Endothelial cell of umbilical vein (primary cell): ENCODE results near the gene HSPG2. TPM values are rescaled to one million over a fixed set of nuclear protein-coding genes. Genes with fewer than 3 reads are reported as not detected.

Experiments
- BruUV-seq: library from RNA; stranded (reverse); fragments of 400-500 nt; replicated peaks from 2 replicates; lab custom pipeline; 2021; lab: Mats Ljungman, UMichigan
- CTCF ChIA-PET: fragments of 300-600, 350-600 bp; sonication (Branson Sonifier 250); formaldehyde crosslinking; loops from one replicate; lab custom pipeline; 2021; ENCODE audit warnings: antibody characterized with exemption, inconsistent platforms; lab: Charles Lee
- POLR2A ChIA-PET: fragments of 300-600, 350-600 bp; sonication (Branson Sonifier 250); formaldehyde crosslinking; loops from one replicate; lab custom pipeline; 2021; ENCODE audit warnings: antibody characterized with exemption, inconsistent platforms; lab: Charles Lee
- DNase-seq: peaks from one replicate; pipeline ENCODE4 v3.0.0-alpha.2; 2011; ENCODE audit warnings: low read depth, low spot score
- FAIRE-seq: peaks from 2 replicates; lab custom pipeline; 2011; peaks lifted over from hg19 to GRCh38; lab: Jason Lieb, UNC
- H2AFZ ChIP-seq: 2 replicates; pipeline ENCODE4 v1.6.0; 2012; ENCODE audit warnings: low read depth, low read length, control low read depth, inconsistent platforms
- H3K27ac ChIP-seq: 2 replicates; pipeline ENCODE4 v1.5.1; 2011; ENCODE audit warnings: low read depth, mild to moderate bottlenecking, control low read depth, low read length, moderate library complexity; ENCODE audit not compliant: insufficient read depth
- H3K27me3 ChIP-seq, 2 experiments: 2 replicates each; pipeline versions ENCODE4 v1.6.0 to v1.6.1; 2011; ENCODE audit warnings: low read length in 2 of 2, mixed read lengths in 1 of 2; ENCODE audit not compliant: control insufficient read depth in 2 of 2, insufficient read depth in 2 of 2
- H3K36me3 ChIP-seq, 2 experiments: 2 replicates in 1 of 2; 3 replicates in 1 of 2; pipeline ENCODE4 v1.5.1; 2011; ENCODE audit warnings: low read length in 2 of 2, mild to moderate bottlenecking in 1 of 2, moderate library complexity in 1 of 2; ENCODE audit not compliant: control insufficient read depth in 2 of 2, insufficient read depth in 2 of 2; ENCODE audit errors: extremely low read depth in 1 of 2
- H3K4me1 ChIP-seq: 3 replicates; pipeline ENCODE4 v1.5.1; 2011; ENCODE audit warnings: mild to moderate bottlenecking, low read length; ENCODE audit not compliant: control insufficient read depth, insufficient read depth; ENCODE audit errors: extremely low read depth
- H3K4me2 ChIP-seq: 2 replicates; pipeline ENCODE4 v1.6.1; 2011; ENCODE audit warnings: low read length, control low read depth, mixed read lengths; ENCODE audit not compliant: insufficient read depth
- H3K4me3 ChIP-seq, 3 experiments: fragments of 200-600 bp in 1 of 3; sonication (generic), shearing (Covaris generic) in 1 of 3; replicated peaks in 1 of 3; 2 replicates each; pipeline ENCODE4 v1.5.1; 2011 to 2016; ENCODE audit warnings: control low read depth in 3 of 3, low read length in 3 of 3, mild to moderate bottlenecking in 2 of 3, inconsistent platforms in 1 of 3, low read depth in 1 of 3, moderate library complexity in 1 of 3; ENCODE audit not compliant: insufficient read depth in 1 of 3
- H3K79me2 ChIP-seq: 2 replicates; pipeline ENCODE4 v1.6.0; 2012; ENCODE audit warnings: low read length, inconsistent platforms; ENCODE audit not compliant: control insufficient read depth, insufficient read depth
- H3K9ac ChIP-seq: replicated peaks from 2 replicates; pipeline ENCODE3; 2011; ENCODE audit warnings: low read length, control low read depth; ENCODE audit not compliant: insufficient read depth; ENCODE audit errors: extremely low read depth
- H3K9me1 ChIP-seq: replicated peaks from 3 replicates; pipeline ENCODE4 v1.6.0; 2011; ENCODE audit warnings: mild to moderate bottlenecking, low read length; ENCODE audit not compliant: control insufficient read depth, insufficient read depth; ENCODE audit errors: extremely low read depth
- H3K9me3 ChIP-seq: replicated peaks from 2 replicates; pipeline ENCODE4 v1.5.1; 2012; ENCODE audit warnings: low read length, inconsistent platforms; ENCODE audit not compliant: control insufficient read depth, insufficient read depth
- H4K20me1 ChIP-seq: replicated peaks from 2 replicates; pipeline ENCODE3; 2011; ENCODE audit warnings: mild to moderate bottlenecking, low read length; ENCODE audit not compliant: control insufficient read depth, insufficient read depth; ENCODE audit errors: extremely low read depth
- EZH2 ChIP-seq: IDR thresholded peaks from 2 replicates; pipeline ENCODE4 v1.6.1; 2012; ENCODE audit warnings: borderline replicate concordance, low read depth, mild to moderate bottlenecking, moderate library complexity, low read length, inconsistent platforms; ENCODE audit not compliant: severe bottlenecking
- FOS ChIP-seq: IDR thresholded peaks from 2 replicates; pipeline ENCODE4 v1.6.1; 2011; ENCODE audit warnings: mild to moderate bottlenecking, low read length, moderate library complexity, borderline replicate concordance; ENCODE audit not compliant: insufficient read depth
- GATA2 ChIP-seq: IDR thresholded peaks from 2 replicates; pipeline ENCODE4 v1.7.0; 2011; ENCODE audit warnings: low read depth, mild to moderate bottlenecking, moderate library complexity, mixed read lengths, low read length; ENCODE audit not compliant: insufficient read length, insufficient read depth
- JUN ChIP-seq: IDR thresholded peaks from 2 replicates; pipeline ENCODE4 v1.6.1; 2011; ENCODE audit warnings: borderline replicate concordance, low read depth; ENCODE audit not compliant: insufficient read length, insufficient read depth
- MYC ChIP-seq: IDR thresholded peaks from one replicate; pipeline ENCODE4 v1.6.1; 2011; ENCODE audit warnings: mild to moderate bottlenecking, low read depth, low read length
- POLR2A ChIP-seq: IDR thresholded peaks from 2 replicates; pipeline ENCODE4 v1.6.1; 2012; ENCODE audit warnings: low read depth, mild to moderate bottlenecking, control low read depth, low read length
- POLR2AphosphoS5 ChIP-seq: IDR thresholded peaks from 2 replicates; pipeline ENCODE4 v1.6.1; 2012; ENCODE audit warnings: low read depth, mild to moderate bottlenecking, control low read depth, low read length, moderate library complexity; ENCODE audit not compliant: insufficient read depth
- dilution Hi-C: fragments of 300-500 bp; cut with MboI; formaldehyde crosslinking; loops from one replicate; pipeline ENCODE4 v1.15.0; 2019; ENCODE audit warnings: low sequenced_read_pairs; ENCODE audit not compliant: extremely low pct_ligation_motif_present
- intact Hi-C: fragments of 100-400 bp; cut with micrococcal nuclease; formaldehyde crosslinking; loops from one replicate; pipeline ENCODE4 v1.10.0; 2022
- polyA plus RNA-seq, 4 experiments: library from polyadenylated mRNA; depleted of rRNA in 3 of 4; stranded (reverse) in 3 of 4; unstranded in 1 of 4; fragments of >200 nt; gene quantifications; 2 replicates each; pipeline versions ENCODE4 v1.2.1 to v1.2.3, GENCODE V29; 2011 to 2012; ENCODE audit warnings: missing spikeins in 1 of 4
- total RNA-seq: library from RNA; stranded (reverse); gene quantifications from 2 replicates; pipeline ENCODE4 v1.2.3, GENCODE V29; 2021
- TF ChIP-seq, protein P1 (sequence below), 2 donors: IDR thresholded peaks; 1 replicate in 1 of 2; 2 replicates in 1 of 2; pipeline ENCODE4 v1.5.1; 2011; ENCODE audit warnings: low read length in 2 of 2, mild to moderate bottlenecking in 2 of 2, moderate library complexity in 2 of 2, control low read depth in 1 of 2, inconsistent platforms in 1 of 2, low read depth in 1 of 2; ENCODE audit not compliant: insufficient read depth in 1 of 2; ENCODE audit errors: extremely low read depth in 1 of 2
- TF ChIP-seq, protein P2 (sequence below): IDR thresholded peaks from 2 replicates; pipeline ENCODE4 v1.6.1; 2011; ENCODE audit not compliant: insufficient read depth, insufficient read length

The HSPG2 gene
- total and polyA plus RNA-seq, 2 donors (not counting 3 experiments of a cell fraction or from before 2014, with no cell fraction given): 734 to 3,499 TPM

GRCh38 chr1:21774835-21775549 is 162.1 kb downstream of the HSPG2 start:
- no peak for FAIRE-seq
- H4K20me1 ChIP-seq: peaks cover 3% of the 10 kb centered on the region

More at GRCh38 chr1:21774835-21775549, 162.1 kb downstream of the HSPG2 start:
- no peaks in the 10 kb centered on the region for H3K9me3 ChIP-seq
- no peak overlapping the region for H3K27ac ChIP-seq
- H3K4me3 ChIP-seq: no peak overlapping the region
- no peak overlapping the region for H2AFZ ChIP-seq
- no peaks in the 10 kb centered on the region for H3K27me3 ChIP-seq
- H3K36me3 ChIP-seq: no peaks in the 10 kb centered on the region
- H3K9ac ChIP-seq: no peak overlapping the region
- H3K79me2 ChIP-seq: peaks cover 99% of the 10 kb centered on the region
- intact Hi-C loops: no loop called here
- POLR2A ChIA-PET: no interaction called here
- TF ChIP-seq FOS (no peak), POLR2A (no peak), MYC (no peak), POLR2AphosphoS5 (no peak), JUN (no peak), EZH2 (no peak), GATA2 (no peak)
- TF ChIP-seq, protein P1, sequence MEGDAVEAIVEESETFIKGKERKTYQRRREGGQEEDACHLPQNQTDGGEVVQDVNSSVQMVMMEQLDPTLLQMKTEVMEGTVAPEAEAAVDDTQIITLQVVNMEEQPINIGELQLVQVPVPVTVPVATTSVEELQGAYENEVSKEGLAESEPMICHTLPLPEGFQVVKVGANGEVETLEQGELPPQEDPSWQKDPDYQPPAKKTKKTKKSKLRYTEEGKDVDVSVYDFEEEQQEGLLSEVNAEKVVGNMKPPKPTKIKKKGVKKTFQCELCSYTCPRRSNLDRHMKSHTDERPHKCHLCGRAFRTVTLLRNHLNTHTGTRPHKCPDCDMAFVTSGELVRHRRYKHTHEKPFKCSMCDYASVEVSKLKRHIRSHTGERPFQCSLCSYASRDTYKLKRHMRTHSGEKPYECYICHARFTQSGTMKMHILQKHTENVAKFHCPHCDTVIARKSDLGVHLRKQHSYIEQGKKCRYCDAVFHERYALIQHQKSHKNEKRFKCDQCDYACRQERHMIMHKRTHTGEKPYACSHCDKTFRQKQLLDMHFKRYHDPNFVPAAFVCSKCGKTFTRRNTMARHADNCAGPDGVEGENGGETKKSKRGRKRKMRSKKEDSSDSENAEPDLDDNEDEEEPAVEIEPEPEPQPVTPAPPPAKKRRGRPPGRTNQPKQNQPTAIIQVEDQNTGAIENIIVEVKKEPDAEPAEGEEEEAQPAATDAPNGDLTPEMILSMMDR (IDR thresholded peaks at IDR 0.05; ENCODE audit: extremely low read depth in 1 of 2, insufficient read depth in 1 of 2, low read depth in 1 of 2, low read length in 2 of 2): no peak
- TF ChIP-seq, protein P2, sequence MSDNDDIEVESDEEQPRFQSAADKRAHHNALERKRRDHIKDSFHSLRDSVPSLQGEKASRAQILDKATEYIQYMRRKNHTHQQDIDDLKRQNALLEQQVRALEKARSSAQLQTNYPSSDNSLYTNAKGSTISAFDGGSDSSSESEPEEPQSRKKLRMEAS: no peak
- CTCF ChIA-PET: interaction anchor here (1.2 kb wide), 2 partner anchors 10 to 11 kb away, joined by 3 read pairs; no protein-coding TSS in a partner anchor
- no peak overlapping the region for H3K4me2 ChIP-seq
- peaks cover 22% of the 10 kb centered on the region for H3K4me1 ChIP-seq
- DNase-seq: no peak
- BruUV-seq: no TSS peak
- H3K9me1 ChIP-seq: no peaks in the 10 kb centered on the region
- dilution Hi-C loops: no loop called here
